ENCODE data around the gene OR5B17.
"Not testable (repeated sequence)": the region's sequence is repeated elsewhere in the genome, so short reads cannot be mapped to it uniquely, and the experiment has no call there.

OR5B17 gene

GRCh38 chr11:58358969-58359368 lies at the start of gene OR5B17:
TSS of gene OR5B17 (minus strand) at chr11:58359069. CDS start at chr11:58359069, 0 bp downstream.
- TF ChIP-seq CTCF (IDR thresholded peaks at IDR 0.05; ENCODE audit: low read depth, low read length, missing control alignments), result no peak
- H3K4me3 ChIP-seq (ENCODE audit: low read depth, low read length), result no peak within 1 kb of the TSS
- no peak for DNase-seq (ENCODE audit: low read depth)
- in situ Hi-C loops (cut with HindIII; ENCODE audit: low sequenced_read_pairs), result no loop called here

GRCh38 chr11:58406774-58407173 lies 47.9 kb upstream of the OR5B17 start, which contains the start of gene OR5B3:
TSS of gene OR5B3 (minus strand) at chr11:58406874. CDS start at chr11:58403409, 3,465 bp downstream.
- no peak for TF ChIP-seq CTCF (IDR thresholded peaks at IDR 0.05; ENCODE audit: low read depth, low read length, missing control alignments)
- no peak for DNase-seq (ENCODE audit: low read depth)
- in situ Hi-C loops (cut with HindIII; ENCODE audit: low sequenced_read_pairs), result no loop called here
- no peak within 1 kb of the TSS for H3K4me3 ChIP-seq (ENCODE audit: low read depth, low read length)

- in situ Hi-C loops (cut with HindIII; ENCODE audit: low sequenced_read_pairs); DNase-seq (ENCODE audit: low read depth): not testable (repeated sequence)
These were observed 40.8 kb upstream of the OR5B17 start for GRCh38 chr11:58399622-58400021.

GRCh38 chr11:58395581-58395980 lies 36.7 kb upstream of the OR5B17 start:
- DNase-seq (ENCODE audit: low read depth), result no peak
- in situ Hi-C loops (cut with HindIII; ENCODE audit: low sequenced_read_pairs), result no loop called here
- no peak overlapping the region for H3K4me3 ChIP-seq (ENCODE audit: low read depth, low read length)
- no peak for TF ChIP-seq CTCF (IDR thresholded peaks at IDR 0.05; ENCODE audit: low read depth, low read length, missing control alignments)

More at GRCh38 chr11:58399622-58400021, 40.8 kb upstream of the OR5B17 start:
- H3K4me3 ChIP-seq (ENCODE audit: low read depth, low read length), result not testable (repeated sequence)

GRCh38 chr11:58394195-58394594 lies 35.3 kb upstream of the OR5B17 start:
- no peak overlapping the region for H3K4me3 ChIP-seq (ENCODE audit: low read depth, low read length)
- no peak for TF ChIP-seq CTCF (IDR thresholded peaks at IDR 0.05; ENCODE audit: low read depth, low read length, missing control alignments)
- no peak for DNase-seq (ENCODE audit: low read depth)
- in situ Hi-C loops (cut with HindIII; ENCODE audit: low sequenced_read_pairs), result no loop called here

- no peak overlapping the region for H3K4me3 ChIP-seq (ENCODE audit: low read depth, low read length)
- in situ Hi-C loops (cut with HindIII; ENCODE audit: low sequenced_read_pairs), result no loop called here
- no peak for TF ChIP-seq CTCF (IDR thresholded peaks at IDR 0.05; ENCODE audit: low read depth, low read length, missing control alignments)
- DNase-seq (ENCODE audit: low read depth), result no peak
These were observed 33.9 kb upstream of the OR5B17 start for GRCh38 chr11:58392746-58393145.

GRCh38 chr11:58391879-58392278 lies 33.0 kb upstream of the OR5B17 start:
- TF ChIP-seq CTCF (IDR thresholded peaks at IDR 0.05; ENCODE audit: low read depth, low read length, missing control alignments), result no peak
- in situ Hi-C loops (cut with HindIII; ENCODE audit: low sequenced_read_pairs), result no loop called here
- DNase-seq (ENCODE audit: low read depth), result no peak
- no peak overlapping the region for H3K4me3 ChIP-seq (ENCODE audit: low read depth, low read length)
